H1 (cell line): Measurements from ENCODE around the gene ZNF771. TPM values are rescaled to one million over a fixed set of nuclear protein-coding genes. Genes with fewer than 3 reads are reported as not detected.

Experiments
- TAF1 ChIP-seq: IDR thresholded peaks from 2 replicates; pipeline ENCODE4 v1.6.1; 2011; ENCODE audit warnings: mild to moderate bottlenecking, low read depth, low read length
- polyA plus RNA-seq, 7 experiments: library from polyadenylated mRNA; depleted of rRNA in 3 of 7; stranded (reverse) in 5 of 7; unstranded in 2 of 7; fragments of >200 nt in 5 of 7; fragments of 200-250 nt in 2 of 7; gene quantifications; 1 replicate in 5 of 7; 2 replicates in 1 of 7; 4 replicates in 1 of 7; pipeline versions ENCODE4 v1.2.1 to v1.2.3, GENCODE V29; 2011 to 2013; ENCODE audit warnings: missing spikeins in 2 of 7, mixed read lengths in 2 of 7
- total RNA-seq: library from RNA; stranded (reverse); fragmentation: NEBNext Ultra II Directional; extraction: Animal tissue kit (Norgen Biotek cat#: 25700); gene quantifications from 2 replicates; pipeline ENCODE4 v1.2.1, GENCODE V29; 2021

ZNF771 gene
- total and polyA plus RNA-seq, 2 of the 8 experiments (the other 6 are each of a cell fraction or from before 2014, with no cell fraction given), result 10.6 to 15.7 TPM

DNA sequence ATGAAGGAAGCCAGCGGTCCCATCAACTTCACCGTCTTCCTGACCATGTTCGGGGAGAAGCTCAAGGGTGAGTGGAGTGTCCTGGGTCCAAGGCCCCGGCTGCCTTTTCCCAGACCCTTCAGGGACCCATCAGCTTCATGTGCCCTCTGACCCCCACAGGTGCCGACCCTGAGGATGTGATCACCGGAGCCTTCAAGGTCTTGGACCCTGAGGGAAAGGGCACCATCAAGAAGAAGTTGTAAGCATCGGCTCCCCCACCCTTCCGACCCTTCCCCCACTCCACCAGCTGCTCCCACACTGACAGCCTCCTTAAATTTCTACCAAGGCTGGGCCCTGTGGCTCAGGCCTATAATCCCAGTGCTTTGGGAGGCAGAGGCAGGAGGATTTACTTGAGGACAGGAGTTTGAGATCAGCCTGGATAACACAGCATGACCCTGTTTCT, 30.9 kb upstream of the ZNF771 start (continued):
- TF ChIP-seq TAF1, result no peak
